ENCODE data around the gene CMYA5.

The CMYA5 gene

GRCh38 chr5:79829260-79829659 lies 139.6 kb downstream of the CMYA5 start:
- H3F3A ChIP-seq (ENCODE audit: low read depth): no peaks in the 10 kb centered on the region
- no peak for TF ChIP-seq EZH2phosphoT487 (IDR thresholded peaks at IDR 0.05; ENCODE audit: borderline replicate concordance)
- TF ChIP-seq CTCF (conservative IDR thresholded peaks at IDR 0.05; ENCODE audit: low read length): peak; percentile 68
- H3K27me3 ChIP-seq (ENCODE audit: insufficient read depth, low read length, poor library complexity, severe bottlenecking): no peaks in the 10 kb centered on the region
- H3K9ac ChIP-seq (ENCODE audit: low read depth, low read length, poor library complexity, severe bottlenecking): no peak overlapping the region
- H3K9me3 ChIP-seq (ENCODE audit: insufficient read depth, low read depth, low read length): no peaks in the 10 kb centered on the region
- no peaks in the 10 kb centered on the region for H4K20me1 ChIP-seq (ENCODE audit: insufficient read depth, low read length, poor library complexity, severe bottlenecking)
- no peak overlapping the region for H2AFZ ChIP-seq (ENCODE audit: low read length)
- H3K36me3 ChIP-seq (ENCODE audit: insufficient read depth, low read length): no peaks in the 10 kb centered on the region
- H3K4me3 ChIP-seq (ENCODE audit: low read length, poor library complexity, severe bottlenecking): no peak overlapping the region
- H3K4me1 ChIP-seq (ENCODE audit: insufficient read depth, low read length, poor library complexity, severe bottlenecking): no peaks in the 10 kb centered on the region
- H3K79me2 ChIP-seq (ENCODE audit: insufficient read depth, low read length): no peaks in the 10 kb centered on the region
- H3K4me2 ChIP-seq (ENCODE audit: low read depth, low read length, poor library complexity, severe bottlenecking): no peak overlapping the region
- H3K9me2 ChIP-seq (replicated peaks; ENCODE audit: low read depth, low read length): no peaks in the 10 kb centered on the region

GRCh38 chr5:79831381-79832309 lies 142.0 kb downstream of the CMYA5 start:
- Histone ChIP-seq H3K9me3 (ENCODE audit: insufficient read depth, low read depth, low read length) (no peaks in the 10 kb centered on the region), H3K4me2 (ENCODE audit: low read depth, low read length, poor library complexity, severe bottlenecking) (no peak overlapping the region), H3K27me3 (ENCODE audit: insufficient read depth, low read length, poor library complexity, severe bottlenecking) (no peaks in the 10 kb centered on the region), H4K20me1 (ENCODE audit: insufficient read depth, low read length, poor library complexity, severe bottlenecking) (no peaks in the 10 kb centered on the region), H3K9me2 (replicated peaks; ENCODE audit: low read depth, low read length) (no peaks in the 10 kb centered on the region), H3K4me3 (ENCODE audit: low read length, poor library complexity, severe bottlenecking) (no peak overlapping the region), H3K4me1 (ENCODE audit: insufficient read depth, low read length, poor library complexity, severe bottlenecking) (no peaks in the 10 kb centered on the region), H3K9ac (ENCODE audit: low read depth, low read length, poor library complexity, severe bottlenecking) (no peak overlapping the region), H3F3A (ENCODE audit: low read depth) (no peaks in the 10 kb centered on the region), H3K36me3 (ENCODE audit: insufficient read depth, low read length) (no peaks in the 10 kb centered on the region), H2AFZ (ENCODE audit: low read length) (no peak overlapping the region), H3K79me2 (ENCODE audit: insufficient read depth, low read length) (no peaks in the 10 kb centered on the region)
- TF ChIP-seq EZH2phosphoT487 (IDR thresholded peaks at IDR 0.05; ENCODE audit: borderline replicate concordance) (no peak), CTCF (conservative IDR thresholded peaks at IDR 0.05; ENCODE audit: low read length) (no peak)

GRCh38 chr5:79832911-79833310 lies 143.3 kb downstream of the CMYA5 start:
- no peaks in the 10 kb centered on the region for H3K27me3 ChIP-seq (ENCODE audit: insufficient read depth, low read length, poor library complexity, severe bottlenecking)
- no peaks in the 10 kb centered on the region for H3K4me1 ChIP-seq (ENCODE audit: insufficient read depth, low read length, poor library complexity, severe bottlenecking)
- no peak overlapping the region for H3K4me2 ChIP-seq (ENCODE audit: low read depth, low read length, poor library complexity, severe bottlenecking)
- H2AFZ ChIP-seq (ENCODE audit: low read length): no peak overlapping the region
- no peak for TF ChIP-seq EZH2phosphoT487 (IDR thresholded peaks at IDR 0.05; ENCODE audit: borderline replicate concordance)
- TF ChIP-seq CTCF (conservative IDR thresholded peaks at IDR 0.05; ENCODE audit: low read length): no peak
- no peaks in the 10 kb centered on the region for H3K9me3 ChIP-seq (ENCODE audit: insufficient read depth, low read depth, low read length)
- no peaks in the 10 kb centered on the region for H3K36me3 ChIP-seq (ENCODE audit: insufficient read depth, low read length)
- H3K79me2 ChIP-seq (ENCODE audit: insufficient read depth, low read length): no peaks in the 10 kb centered on the region
- H3K9ac ChIP-seq (ENCODE audit: low read depth, low read length, poor library complexity, severe bottlenecking): no peak overlapping the region
- no peaks in the 10 kb centered on the region for H3F3A ChIP-seq (ENCODE audit: low read depth)
- H4K20me1 ChIP-seq (ENCODE audit: insufficient read depth, low read length, poor library complexity, severe bottlenecking): no peaks in the 10 kb centered on the region
- H3K9me2 ChIP-seq (replicated peaks; ENCODE audit: low read depth, low read length): no peaks in the 10 kb centered on the region
- no peak overlapping the region for H3K4me3 ChIP-seq (ENCODE audit: low read length, poor library complexity, severe bottlenecking)

All from Loucy (cell line).